Prostate gland (tissue), 2 donors: ENCODE results near the gene COL15A1. TPM values are rescaled to one million over a fixed set of nuclear protein-coding genes. Genes with fewer than 3 reads are reported as not detected.

Experiments
- DNase-seq: peaks from one replicate; pipeline ENCODE4 v3.0.0-alpha.2; 2019; ENCODE audit warnings: low spot score
- H3K27ac ChIP-seq, 2 donors: fragments of 200-600 bp; sonication (generic); 2 replicates each; pipeline ENCODE4 v1.5.1; 2017 to 2019
- H3K27me3 ChIP-seq: fragments of 200-600 bp; sonication (generic); replicated peaks from 2 replicates; pipeline ENCODE4 v1.5.1; 2019; ENCODE audit not compliant: insufficient read depth
- H3K36me3 ChIP-seq, 2 donors: fragments of 200-600 bp; sonication (generic); 1 replicate in 1 of 2; 2 replicates in 1 of 2; pipeline versions ENCODE4 v1.5.1 to v1.8.1; 2017 to 2019
- H3K4me1 ChIP-seq: fragments of 200-600 bp; sonication (generic); replicated peaks from 2 replicates; pipeline ENCODE4 v1.5.1; 2019
- H3K4me3 ChIP-seq, 2 donors: fragments of 200-600 bp; sonication (generic); 2 replicates each; pipeline ENCODE4 v1.5.1; 2017 to 2019
- H3K9me3 ChIP-seq: fragments of 200-600 bp; sonication (generic); 2 replicates; pipeline ENCODE4 v1.5.1; 2017
- POLR2A ChIP-seq: fragments of 450-650 bp; IDR thresholded peaks from one replicate; pipeline ENCODE4 v1.6.1; 2016; ENCODE audit warnings: antibody characterized with exemption, mild to moderate bottlenecking
- POLR2AphosphoS5 ChIP-seq: sonication (generic); formaldehyde crosslinking; IDR thresholded peaks from one replicate; pipeline ENCODE4 v1.6.1; 2017; ENCODE audit warnings: antibody characterized with exemption
- WGBS: methylation state at CpG from one replicate; pipeline ENCODE4 v1.1.5; 2018; 5-methylcytosine and 5-hydroxymethylcytosine counted together
- intact Hi-C: fragments of 100-400 bp; cut with DNase I; formaldehyde crosslinking; loops from one replicate; pipeline ENCODE4 v1.14.2; 2022
- total RNA-seq, 2 donors: library from RNA; depleted of rRNA; stranded (reverse); fragments of >200 nt; gene quantifications; one replicate each; pipeline ENCODE4 v1.1.0, GENCODE V29; 2016
- TF ChIP-seq, protein P1 (sequence below), 4 experiments: fragments of 200-600 bp in 2 of 4; fragments of 450-650 bp in 2 of 4; sonication (generic) in 2 of 4; IDR thresholded peaks; 1 replicate in 3 of 4; 2 replicates in 1 of 4; pipeline ENCODE4 v1.5.1; 2016 to 2019; ENCODE audit warnings: antibody characterized with exemption in 4 of 4, mild to moderate bottlenecking in 2 of 4, moderate library complexity in 2 of 4

COL15A1 gene
- total RNA-seq, 2 donors from 2014 or later: 10.3 to 79.9 TPM

DNA sequence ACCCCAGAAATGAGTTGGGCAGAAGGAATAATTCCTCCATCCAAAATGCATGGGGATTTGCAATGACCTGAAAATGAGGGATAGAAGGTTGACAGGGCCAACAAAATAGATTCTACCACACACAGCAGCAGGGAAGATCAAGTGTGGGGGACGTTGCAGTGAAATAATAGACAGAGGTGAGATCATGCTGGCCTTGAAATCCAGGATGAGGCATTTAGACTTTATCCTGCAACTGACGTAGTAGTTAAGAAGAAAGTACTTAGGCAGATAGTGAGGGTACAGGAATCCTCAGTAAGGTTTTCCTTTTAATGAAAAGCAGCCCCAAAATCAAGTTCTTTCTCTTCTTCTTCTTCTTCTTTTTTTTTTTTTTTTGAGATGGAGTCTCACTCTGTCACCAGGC, 129.6 kb downstream of the COL15A1 start:
- intact Hi-C loops: no loop called here
- Histone ChIP-seq H3K9me3 (no peaks in the 10 kb centered on the region), H3K4me1 (no peaks in the 10 kb centered on the region), H3K4me3 (no peak overlapping the region), H3K36me3 (no peaks in the 10 kb centered on the region), H3K27me3 (no peaks in the 10 kb centered on the region), H3K27ac (no peak overlapping the region)
- no peak for TF ChIP-seq POLR2A
- TF ChIP-seq, protein P1, sequence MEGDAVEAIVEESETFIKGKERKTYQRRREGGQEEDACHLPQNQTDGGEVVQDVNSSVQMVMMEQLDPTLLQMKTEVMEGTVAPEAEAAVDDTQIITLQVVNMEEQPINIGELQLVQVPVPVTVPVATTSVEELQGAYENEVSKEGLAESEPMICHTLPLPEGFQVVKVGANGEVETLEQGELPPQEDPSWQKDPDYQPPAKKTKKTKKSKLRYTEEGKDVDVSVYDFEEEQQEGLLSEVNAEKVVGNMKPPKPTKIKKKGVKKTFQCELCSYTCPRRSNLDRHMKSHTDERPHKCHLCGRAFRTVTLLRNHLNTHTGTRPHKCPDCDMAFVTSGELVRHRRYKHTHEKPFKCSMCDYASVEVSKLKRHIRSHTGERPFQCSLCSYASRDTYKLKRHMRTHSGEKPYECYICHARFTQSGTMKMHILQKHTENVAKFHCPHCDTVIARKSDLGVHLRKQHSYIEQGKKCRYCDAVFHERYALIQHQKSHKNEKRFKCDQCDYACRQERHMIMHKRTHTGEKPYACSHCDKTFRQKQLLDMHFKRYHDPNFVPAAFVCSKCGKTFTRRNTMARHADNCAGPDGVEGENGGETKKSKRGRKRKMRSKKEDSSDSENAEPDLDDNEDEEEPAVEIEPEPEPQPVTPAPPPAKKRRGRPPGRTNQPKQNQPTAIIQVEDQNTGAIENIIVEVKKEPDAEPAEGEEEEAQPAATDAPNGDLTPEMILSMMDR (IDR thresholded peaks at IDR 0.05): no peak
- no peak for TF ChIP-seq POLR2AphosphoS5
- DNase-seq: no peak
- 65% methylated on average over 2 of the region's 2 CpGs for WGBS

GRCh38 chr9:99073985-99074901, 130.5 kb downstream of the COL15A1 start:
- H3K9me3 ChIP-seq: no peaks in the 10 kb centered on the region
- no peak overlapping the region for H3K4me3 ChIP-seq
- intact Hi-C loops: no loop called here
- H3K27me3 ChIP-seq: no peaks in the 10 kb centered on the region
- H3K4me1 ChIP-seq: no peaks in the 10 kb centered on the region
- TF ChIP-seq, protein P1 (IDR thresholded peaks at IDR 0.05): no peak
- no peak for TF ChIP-seq POLR2AphosphoS5
- no peak for TF ChIP-seq POLR2A
- no peak overlapping the region for H3K27ac ChIP-seq
- no peak for DNase-seq
- no peaks in the 10 kb centered on the region for H3K36me3 ChIP-seq
- WGBS: 83% methylated on average over 8 of the region's 8 CpGs

DNA sequence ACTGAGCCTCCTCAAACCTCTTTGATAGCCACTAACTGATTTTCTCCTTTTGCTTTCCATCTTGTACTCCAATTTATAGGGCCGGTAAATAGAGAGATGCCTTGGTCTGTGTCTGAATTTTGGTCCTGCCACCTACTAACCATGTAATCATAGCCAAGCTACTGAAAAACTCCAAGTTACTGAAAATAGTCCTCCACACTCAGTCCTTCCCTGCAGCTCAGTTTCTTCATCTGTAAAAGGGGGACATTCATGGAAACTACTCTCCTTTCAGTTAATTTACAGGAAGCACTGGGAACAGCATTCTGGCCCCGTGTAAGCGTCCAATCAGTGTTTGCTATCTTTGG, 131.2 kb downstream of the COL15A1 start:
- no peak for TF ChIP-seq POLR2AphosphoS5
- TF ChIP-seq, protein P1 (IDR thresholded peaks at IDR 0.05): no peak
- TF ChIP-seq POLR2A: no peak
- WGBS: 83% methylated on average over 3 of the region's 3 CpGs
- Histone ChIP-seq H3K9me3 (no peaks in the 10 kb centered on the region), H3K4me1 (no peaks in the 10 kb centered on the region), H3K27ac (no peak overlapping the region), H3K4me3 (no peak overlapping the region), H3K36me3 (no peaks in the 10 kb centered on the region), H3K27me3 (no peaks in the 10 kb centered on the region)
- intact Hi-C loops: no loop called here
- no peak for DNase-seq

GRCh38 chr9:99075246-99075912, 131.7 kb downstream of the COL15A1 start:
- no peak overlapping the region for H3K27ac ChIP-seq
- DNase-seq: no peak
- no peaks in the 10 kb centered on the region for H3K27me3 ChIP-seq
- no peaks in the 10 kb centered on the region for H3K4me1 ChIP-seq
- H3K36me3 ChIP-seq: no peaks in the 10 kb centered on the region
- intact Hi-C loops: no loop called here
- H3K9me3 ChIP-seq: no peaks in the 10 kb centered on the region
- TF ChIP-seq POLR2A (no peak), POLR2AphosphoS5 (no peak)
- TF ChIP-seq, protein P1 (IDR thresholded peaks at IDR 0.05): no peak
- no peak overlapping the region for H3K4me3 ChIP-seq
- WGBS: 68% methylated on average over 6 of the region's 6 CpGs
